H1 (cell line): ENCODE results near the gene C2CD3. TPM values are rescaled to one million over a fixed set of nuclear protein-coding genes. Genes with fewer than 3 reads are reported as not detected.

Source experiments
- CTCF ChIA-PET: fragments of 300-600 bp; sonication (Branson Sonifier 250); formaldehyde crosslinking; loops from one replicate; lab custom pipeline; 2021; ENCODE audit not compliant: partially characterized antibody; lab: Charles Lee
- POLR2A ChIA-PET: fragments of 300-600 bp; sonication (Branson Sonifier 250); formaldehyde crosslinking; loops from one replicate; lab custom pipeline; 2021; ENCODE audit warnings: inconsistent platforms; ENCODE audit not compliant: partially characterized antibody; lab: Charles Lee
- DNase-seq, 2 experiments: peaks; one replicate each; pipeline versions ENCODE4 v3.0.0 to v3.0.0-alpha.2; 2010 to 2022; ENCODE audit warnings: low spot score in 2 of 2, low read depth in 1 of 2, mixed read lengths in 1 of 2
- FAIRE-seq: peaks from 2 replicates; lab custom pipeline; 2011; peaks lifted over from hg19 to GRCh38; lab: Jason Lieb, UNC
- H2AFZ ChIP-seq: 2 replicates; pipeline ENCODE4 v1.8.1; 2012; ENCODE audit warnings: low read length, inconsistent platforms
- H2AK5ac ChIP-seq: 2 replicates; pipeline ENCODE4 v1.6.1; 2013; ENCODE audit warnings: low read depth, low read length
- H2BK120ac ChIP-seq: replicated peaks from 2 replicates; pipeline ENCODE3; 2013; ENCODE audit warnings: low read depth, low read length, inconsistent platforms
- H2BK12ac ChIP-seq: 2 replicates; pipeline ENCODE4 v1.6.1; 2013; ENCODE audit warnings: low read depth, low read length
- H2BK15ac ChIP-seq: 2 replicates; pipeline ENCODE4 v1.6.1; 2013; ENCODE audit warnings: low read length
- H2BK20ac ChIP-seq: 2 replicates; pipeline ENCODE4 v1.6.1; 2013; ENCODE audit warnings: low read length
- H2BK5ac ChIP-seq: 2 replicates; pipeline ENCODE4 v1.6.1; 2013; ENCODE audit warnings: low read depth, low read length
- H3K14ac ChIP-seq: 2 replicates; pipeline ENCODE4 v1.6.1; 2013; ENCODE audit warnings: inconsistent platforms; ENCODE audit not compliant: insufficient read length
- H3K18ac ChIP-seq: 2 replicates; pipeline ENCODE4 v1.6.1; 2013; ENCODE audit warnings: low read length; ENCODE audit errors: extremely low read depth
- H3K23ac ChIP-seq: 2 replicates; pipeline ENCODE4 v1.6.1; 2013; ENCODE audit warnings: inconsistent platforms; ENCODE audit not compliant: insufficient read length
- H3K23me2 ChIP-seq: 2 replicates; pipeline ENCODE4 v1.6.1; 2013; ENCODE audit warnings: low read depth, low read length
- H3K27ac ChIP-seq: 2 replicates; pipeline ENCODE4 v1.6.1; 2011; ENCODE audit warnings: low read depth, low read length, inconsistent platforms
- H3K27me3 ChIP-seq, 4 experiments: replicated peaks in 1 of 4; 1 replicate in 1 of 4; 2 replicates in 3 of 4; pipeline versions ENCODE4 v1.6.1 to v1.8.1; 2011 to 2013; ENCODE audit warnings: low read length in 3 of 4, mild to moderate bottlenecking in 3 of 4, inconsistent platforms in 2 of 4, mixed read lengths in 2 of 4, moderate library complexity in 1 of 4; ENCODE audit not compliant: control insufficient read depth in 3 of 4, insufficient read depth in 3 of 4; ENCODE audit errors: extremely low read depth in 1 of 4
- H3K36me3 ChIP-seq, 4 experiments: 2 replicates each; pipeline versions ENCODE4 v1.6.1 to v1.8.1; 2011 to 2013; ENCODE audit warnings: mild to moderate bottlenecking in 4 of 4, low read length in 3 of 4, moderate library complexity in 2 of 4, control low read depth in 1 of 4, inconsistent platforms in 1 of 4; ENCODE audit not compliant: insufficient read depth in 4 of 4, control insufficient read depth in 2 of 4
- H3K4ac ChIP-seq: replicated peaks from 2 replicates; pipeline ENCODE3; 2013; ENCODE audit warnings: low read length, low read depth, mixed read lengths, inconsistent platforms; ENCODE audit not compliant: insufficient read length
- H3K4me1 ChIP-seq, 4 experiments: replicated peaks in 1 of 4; 1 replicate in 1 of 4; 2 replicates in 3 of 4; pipeline versions ENCODE4 v1.6.1 to v1.8.1; 2011 to 2013; ENCODE audit warnings: low read length in 3 of 4, inconsistent platforms in 2 of 4, mixed read lengths in 1 of 4; ENCODE audit not compliant: insufficient read depth in 4 of 4, control insufficient read depth in 3 of 4
- H3K4me2 ChIP-seq, 2 experiments: 2 replicates each; pipeline versions ENCODE4 v1.6.1 to v1.8.1; 2011 to 2013; ENCODE audit warnings: low read depth in 2 of 2, low read length in 2 of 2, control low read depth in 1 of 2, inconsistent platforms in 1 of 2, mild to moderate bottlenecking in 1 of 2; ENCODE audit not compliant: insufficient read depth in 1 of 2
- H3K4me3 ChIP-seq, 4 experiments: fragments of 200-600, 300-600 bp in 1 of 4; sonication (generic), shearing (Covaris generic), sonication (Bioruptor Twin) in 1 of 4; 2 replicates each; pipeline versions ENCODE4 v1.5.1 to v1.8.1; 2011 to 2016; ENCODE audit warnings: low read length in 4 of 4, low read depth in 3 of 4, control low read depth in 2 of 4, inconsistent platforms in 2 of 4, mild to moderate bottlenecking in 2 of 4, mixed read lengths in 1 of 4, moderate library complexity in 1 of 4; ENCODE audit not compliant: insufficient read depth in 2 of 4; ENCODE audit errors: extremely low read depth in 1 of 4
- H3K56ac ChIP-seq: replicated peaks from 2 replicates; pipeline ENCODE3; 2013; ENCODE audit warnings: low read depth, mild to moderate bottlenecking, mixed read lengths, low read length, inconsistent platforms; ENCODE audit not compliant: insufficient read length
- H3K79me1 ChIP-seq: 2 replicates; pipeline ENCODE4 v1.6.1; 2013; ENCODE audit warnings: low read depth, low read length, control low read depth
- H3K79me2 ChIP-seq, 2 experiments: 2 replicates each; pipeline versions ENCODE4 v1.6.1 to v1.8.1; 2012 to 2013; ENCODE audit warnings: low read length in 2 of 2, mild to moderate bottlenecking in 2 of 2, inconsistent platforms in 1 of 2; ENCODE audit not compliant: insufficient read depth in 2 of 2, control insufficient read depth in 1 of 2
- H3K9ac ChIP-seq, 4 experiments: replicated peaks in 1 of 4; 1 replicate in 1 of 4; 2 replicates in 3 of 4; pipeline versions ENCODE4 v1.6.1 to v1.8.1; 2011 to 2013; ENCODE audit warnings: low read depth in 3 of 4, low read length in 3 of 4, control low read depth in 2 of 4, mild to moderate bottlenecking in 2 of 4, moderate library complexity in 2 of 4, inconsistent platforms in 1 of 4; ENCODE audit errors: extremely low read depth in 1 of 4
- H3K9me3 ChIP-seq, 2 experiments: 2 replicates each; pipeline versions ENCODE4 v1.6.1 to v1.8.1; 2012 to 2013; ENCODE audit warnings: mild to moderate bottlenecking in 2 of 2, moderate library complexity in 2 of 2, control low read depth in 1 of 2, inconsistent platforms in 1 of 2, low read depth in 1 of 2, low read length in 1 of 2, mixed read lengths in 1 of 2; ENCODE audit not compliant: insufficient read depth in 2 of 2
- H4K20me1 ChIP-seq, 2 experiments: replicated peaks in 1 of 2; 2 replicates each; pipeline versions ENCODE3 to v1.8.1; 2011 to 2013; ENCODE audit warnings: inconsistent platforms in 2 of 2, low read length in 2 of 2, mild to moderate bottlenecking in 1 of 2; ENCODE audit not compliant: insufficient read depth in 2 of 2, control insufficient read depth in 1 of 2
- H4K5ac ChIP-seq: 2 replicates; pipeline ENCODE4 v1.6.1; 2013; ENCODE audit warnings: low read length, low read depth, mixed read lengths, inconsistent platforms; ENCODE audit not compliant: insufficient read length
- H4K8ac ChIP-seq: 2 replicates; pipeline ENCODE4 v1.8.0; 2013; ENCODE audit warnings: mild to moderate bottlenecking, moderate library complexity, low read length, inconsistent platforms; ENCODE audit not compliant: insufficient read depth; ENCODE audit errors: extremely low read depth
- H4K91ac ChIP-seq: replicated peaks from 2 replicates; pipeline ENCODE3; 2013; ENCODE audit warnings: low read length, mixed read lengths, inconsistent platforms; ENCODE audit not compliant: insufficient read length
- CBX8 ChIP-seq: fragments of 300-800, 300-1000 bp; sonication (generic); IDR thresholded peaks from 2 replicates; pipeline ENCODE4 v1.7.1; 2016; ENCODE audit warnings: low read depth, low read length, borderline replicate concordance
- CTCF ChIP-seq, 3 experiments: IDR thresholded peaks; 1 replicate in 2 of 3; 2 replicates in 1 of 3; pipeline versions ENCODE4 v1.5.1 to v1.6.1; 2011; ENCODE audit warnings: low read length in 3 of 3, mild to moderate bottlenecking in 3 of 3, inconsistent platforms in 2 of 3, low read depth in 1 of 3, moderate library complexity in 1 of 3; ENCODE audit not compliant: insufficient read depth in 1 of 3; ENCODE audit errors: control extremely low read depth in 1 of 3
- POLR2AphosphoS5 ChIP-seq: IDR thresholded peaks from 2 replicates; pipeline ENCODE4 v1.6.1; 2011; ENCODE audit warnings: low read depth, low read length
- RAD21 ChIP-seq, 2 experiments: IDR thresholded peaks in 1 of 2; conservative IDR thresholded peaks in 1 of 2; 2 replicates each; pipeline ENCODE4 v1.6.1; 2011; ENCODE audit warnings: low read depth in 2 of 2, low read length in 2 of 2, improper control_type of control experiment in 1 of 2, inconsistent platforms in 1 of 2, mild to moderate bottlenecking in 1 of 2, moderate library complexity in 1 of 2
- SRF ChIP-seq: IDR thresholded peaks from 2 replicates; pipeline ENCODE4 v1.6.1; 2011; ENCODE audit warnings: mild to moderate bottlenecking, low read depth, low read length, moderate library complexity
- TEAD4 ChIP-seq: IDR thresholded peaks from 2 replicates; pipeline ENCODE4 v1.6.1; 2012; ENCODE audit warnings: low read depth, low read length, inconsistent platforms, mixed read lengths
- ZNF274 ChIP-seq: IDR thresholded peaks from 2 replicates; pipeline ENCODE4 v1.7.0; 2012; ENCODE audit warnings: low read length, borderline replicate concordance; ENCODE audit errors: extremely low read depth
- WGBS, 2 experiments: shearing (Covaris generic) in 1 of 2; methylation state at CpG; one replicate each; pipeline versions ENCODE4 v1.1.6 to v1.1.7; 2013 to 2015; ENCODE audit warnings: low lambda C conversion rate in 2 of 2, mixed read lengths in 2 of 2, inconsistent platforms in 1 of 2, low coverage in 1 of 2, missing lambda C conversion rate in 1 of 2; ENCODE audit not compliant: insufficient replicate concordance in 2 of 2, insufficient coverage in 1 of 2, insufficient read length in 1 of 2; ENCODE audit errors: extremely low coverage in 1 of 2, missing lambda C conversion rate in 1 of 2; 5-methylcytosine and 5-hydroxymethylcytosine counted together
- polyA plus RNA-seq, 7 experiments: library from polyadenylated mRNA; depleted of rRNA in 3 of 7; stranded (reverse) in 5 of 7; unstranded in 2 of 7; fragments of >200 nt in 5 of 7; fragments of 200-250 nt in 2 of 7; gene quantifications; 1 replicate in 5 of 7; 2 replicates in 1 of 7; 4 replicates in 1 of 7; pipeline versions ENCODE4 v1.2.1 to v1.2.3, GENCODE V29; 2011 to 2013; ENCODE audit warnings: missing spikeins in 2 of 7, mixed read lengths in 2 of 7
- total RNA-seq: library from RNA; stranded (reverse); fragmentation: NEBNext Ultra II Directional; extraction: Animal tissue kit (Norgen Biotek cat#: 25700); gene quantifications from 2 replicates; pipeline ENCODE4 v1.2.1, GENCODE V29; 2021

Gene C2CD3
- total and polyA plus RNA-seq, 2 of the 8 experiments (the other 6 are each of a cell fraction or from before 2014, with no cell fraction given) = 11.0 to 29.1 TPM

- H3K36me3 ChIP-seq = peaks cover under 1 to 9% (median 5%) of the 10 kb centered on the region in 4 experiments; a peak in 4 of 8 replicates
- no peak overlapping the region for H3K4ac ChIP-seq
- H4K91ac ChIP-seq = no peak overlapping the region
- H3K4me1 ChIP-seq = peaks cover 2 to 7% (median 4%) of the 10 kb centered on the region in 4 experiments; a peak in 3 of 7 replicates
- H3K79me1 ChIP-seq = no peaks in the 10 kb centered on the region; the same call in 1 of the 2 replicates
- no peak for FAIRE-seq
- peak overlapping the region; percentile 68 to 99 for H3K4me2 ChIP-seq
- WGBS, 2 experiments = 50% methylated on average over 5 of the region's 5 CpGs; no CpG with 5 or more reads in 1 of the 2 experiments
- H2BK12ac ChIP-seq = no peak overlapping the region
- no peak for DNase-seq
- no peak overlapping the region for H4K5ac ChIP-seq
- H3K4me3 ChIP-seq = peak overlapping the region; percentile 75 to 90 (median 78)
- POLR2A ChIA-PET = interaction anchor here (3.3 kb wide), 1 partner anchor 24 kb away, joined by 18 read pairs; no protein-coding TSS in a partner anchor
- H3K27ac ChIP-seq = no peak overlapping the region
- H3K18ac ChIP-seq = no peak overlapping the region
- H4K20me1 ChIP-seq = no peaks in the 10 kb centered on the region
- H4K8ac ChIP-seq = no peak overlapping the region
- H2BK5ac ChIP-seq = peak overlapping the region; percentile 68; the same call in 1 of the 2 replicates
- H2BK120ac ChIP-seq = no peak overlapping the region
- peaks cover 6 to 52% of the 10 kb centered on the region in 2 experiments; a peak in 3 of 4 replicates for H3K79me2 ChIP-seq
- H2AK5ac ChIP-seq = no peak overlapping the region
- no peaks in the 10 kb centered on the region for H3K27me3 ChIP-seq
- H3K23ac ChIP-seq = no peak overlapping the region
- CTCF ChIA-PET = no interaction called here
- no peak overlapping the region for H3K56ac ChIP-seq
- H3K23me2 ChIP-seq = peaks cover 14% of the 10 kb centered on the region
- peak overlapping the region; percentile 43 to 97 (median 66); a peak in 4 of 7 replicates for H3K9ac ChIP-seq
- no peak overlapping the region for H2AFZ ChIP-seq
- no peak overlapping the region for H2BK20ac ChIP-seq
- no peak overlapping the region for H3K14ac ChIP-seq
- TF ChIP-seq SRF = no peak
- TF ChIP-seq ZNF274 = no peak
- TF ChIP-seq TEAD4 = no peak
- no peak for TF ChIP-seq RAD21 (IDR thresholded peaks at IDR 0.05 in 1 of 2, conservative IDR thresholded peaks at IDR 0.05 in 1 of 2; ENCODE audit: low read depth in 2 of 2, low read length in 2 of 2)
- no peak for TF ChIP-seq CTCF (IDR thresholded peaks at IDR 0.05; ENCODE audit: control extremely low read depth in 1 of 3, insufficient read depth in 1 of 3, low read depth in 1 of 3, low read length in 3 of 3)
- TF ChIP-seq CBX8 = no peak
- no peak for TF ChIP-seq POLR2AphosphoS5
- no peak overlapping the region for H2BK15ac ChIP-seq
- no peaks in the 10 kb centered on the region for H3K9me3 ChIP-seq
Measured at GRCh38 chr11:74171997-74172396, 1.2 kb upstream of the C2CD3 start.
